GM06990 (cell line): ENCODE results near the gene NOL3.

ENCODE experiments used
- DNase-seq: peaks from one replicate; pipeline ENCODE4 v3.0.0-alpha.2; 2011; ENCODE audit not compliant: insufficient read length; ENCODE audit errors: extremely low read depth
- H3K27me3 ChIP-seq: replicated peaks from 2 replicates; pipeline ENCODE4 v1.6.0; 2011; ENCODE audit warnings: low read length; ENCODE audit not compliant: control insufficient read depth, insufficient read depth
- H3K36me3 ChIP-seq: 2 replicates; pipeline ENCODE4 v1.5.1; 2011; ENCODE audit warnings: low read length; ENCODE audit not compliant: control insufficient read depth, insufficient read depth
- H3K4me3 ChIP-seq: replicated peaks from 2 replicates; pipeline ENCODE4 v1.5.1; 2011; ENCODE audit warnings: low read depth, mild to moderate bottlenecking, control low read depth, low read length
- TF ChIP-seq, protein P1 (sequence below): IDR thresholded peaks from 2 replicates; pipeline ENCODE4 v1.5.1; 2011; ENCODE audit warnings: low read length, control low read depth, mild to moderate bottlenecking, inconsistent platforms; ENCODE audit not compliant: insufficient read depth, poor library complexity, severe bottlenecking

NOL3 gene

DNA sequence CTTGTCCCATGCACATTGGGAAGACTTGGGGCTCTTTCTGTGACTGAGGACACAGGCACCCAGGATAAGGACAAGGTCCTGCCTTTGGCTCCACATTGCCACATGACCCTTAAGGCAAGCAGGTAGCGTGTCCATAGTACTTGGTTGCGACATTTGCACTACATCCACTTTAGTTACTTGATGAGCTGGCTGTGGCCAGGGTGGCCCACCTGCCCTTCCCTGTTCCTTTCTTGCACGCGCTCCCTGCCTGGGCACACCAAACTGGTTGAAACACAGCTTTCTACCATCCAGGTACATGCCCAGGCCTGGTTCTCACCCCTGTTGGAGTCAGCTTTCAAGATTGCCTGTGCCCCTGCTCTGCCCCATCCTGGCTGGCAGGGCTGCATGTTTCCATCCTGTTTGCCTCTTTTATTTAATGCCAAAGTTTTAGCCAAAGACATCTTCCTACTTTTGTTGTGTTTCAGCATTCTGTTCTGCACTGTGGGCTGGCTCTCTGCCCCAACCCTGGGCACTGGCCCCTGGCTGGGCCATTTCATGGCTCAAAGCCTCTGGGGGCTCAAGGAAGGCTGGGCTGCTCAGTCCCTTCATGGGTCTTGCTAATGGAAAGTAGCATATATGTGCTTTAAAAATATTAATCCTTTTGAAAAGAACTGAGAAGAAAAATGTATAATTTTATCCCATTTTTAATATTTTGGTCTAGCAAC lies 22.7 kb upstream of the NOL3 start:
- Histone ChIP-seq H3K4me3 (no peak overlapping the region), H3K36me3 (peaks cover 31% of the 10 kb centered on the region), H3K27me3 (no peaks in the 10 kb centered on the region)
- TF ChIP-seq, protein P1, sequence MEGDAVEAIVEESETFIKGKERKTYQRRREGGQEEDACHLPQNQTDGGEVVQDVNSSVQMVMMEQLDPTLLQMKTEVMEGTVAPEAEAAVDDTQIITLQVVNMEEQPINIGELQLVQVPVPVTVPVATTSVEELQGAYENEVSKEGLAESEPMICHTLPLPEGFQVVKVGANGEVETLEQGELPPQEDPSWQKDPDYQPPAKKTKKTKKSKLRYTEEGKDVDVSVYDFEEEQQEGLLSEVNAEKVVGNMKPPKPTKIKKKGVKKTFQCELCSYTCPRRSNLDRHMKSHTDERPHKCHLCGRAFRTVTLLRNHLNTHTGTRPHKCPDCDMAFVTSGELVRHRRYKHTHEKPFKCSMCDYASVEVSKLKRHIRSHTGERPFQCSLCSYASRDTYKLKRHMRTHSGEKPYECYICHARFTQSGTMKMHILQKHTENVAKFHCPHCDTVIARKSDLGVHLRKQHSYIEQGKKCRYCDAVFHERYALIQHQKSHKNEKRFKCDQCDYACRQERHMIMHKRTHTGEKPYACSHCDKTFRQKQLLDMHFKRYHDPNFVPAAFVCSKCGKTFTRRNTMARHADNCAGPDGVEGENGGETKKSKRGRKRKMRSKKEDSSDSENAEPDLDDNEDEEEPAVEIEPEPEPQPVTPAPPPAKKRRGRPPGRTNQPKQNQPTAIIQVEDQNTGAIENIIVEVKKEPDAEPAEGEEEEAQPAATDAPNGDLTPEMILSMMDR: no peak
- no peak for DNase-seq

DNA sequence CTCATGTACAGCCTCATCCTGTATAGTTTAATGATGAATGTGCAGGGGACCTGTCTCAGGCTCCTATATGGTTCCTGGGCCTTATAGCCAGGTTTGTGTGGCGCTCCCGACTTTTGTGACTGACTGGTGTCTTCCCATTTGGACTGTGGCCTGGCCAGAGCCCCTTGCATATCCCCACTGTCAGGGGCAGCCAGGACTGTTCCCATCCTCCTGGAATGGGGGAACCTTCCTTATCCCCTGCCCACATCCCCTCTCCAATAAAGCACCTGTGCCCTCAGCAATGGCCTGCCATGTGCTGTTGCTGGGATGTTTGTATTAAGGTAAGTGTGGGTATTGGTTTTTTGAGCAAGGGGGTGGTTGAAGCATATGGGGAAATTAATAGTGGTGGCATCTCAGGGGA lies 22.1 kb upstream of the NOL3 start:
- no peak for DNase-seq
- H3K36me3 ChIP-seq: peaks cover 28% of the 10 kb centered on the region
- TF ChIP-seq, protein P1: no peak

DNA sequence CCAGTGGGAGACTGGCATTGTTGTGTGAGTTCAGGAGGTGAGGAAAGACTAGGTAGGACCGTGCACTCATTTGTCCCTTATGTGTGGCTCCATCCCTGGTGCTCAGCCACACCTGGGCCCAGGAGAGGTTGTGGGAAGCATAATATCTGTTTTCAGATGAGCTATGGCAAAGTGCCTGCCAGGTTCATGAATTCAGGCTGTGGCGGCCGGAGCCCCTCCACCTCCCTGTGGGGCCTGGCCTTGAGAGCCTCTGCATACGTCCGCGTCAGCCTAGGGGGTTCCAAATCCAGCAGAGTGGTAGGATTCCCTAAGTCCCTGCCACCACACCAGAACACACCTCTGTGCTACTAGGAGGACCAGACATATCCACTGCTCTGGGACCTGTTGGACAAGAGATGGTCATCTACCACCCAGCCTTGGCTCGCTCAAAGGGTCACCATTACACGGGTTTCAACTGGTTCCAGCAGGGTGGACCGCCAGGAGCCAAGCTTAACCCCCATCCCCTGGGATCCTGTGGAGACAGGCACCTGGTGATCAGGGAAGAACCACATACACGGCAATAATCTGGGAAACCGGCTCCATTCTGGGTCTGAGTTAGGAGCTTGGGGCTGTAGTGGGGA lies 21.6 kb upstream of the NOL3 start:
- TF ChIP-seq, protein P1: no peak
- no peak overlapping the region for H3K4me3 ChIP-seq
- no peak for DNase-seq

More for the DNA sequence above, 22.1 kb upstream of the NOL3 start:
- Histone ChIP-seq H3K4me3 (no peak overlapping the region), H3K27me3 (no peaks in the 10 kb centered on the region)

DNA sequence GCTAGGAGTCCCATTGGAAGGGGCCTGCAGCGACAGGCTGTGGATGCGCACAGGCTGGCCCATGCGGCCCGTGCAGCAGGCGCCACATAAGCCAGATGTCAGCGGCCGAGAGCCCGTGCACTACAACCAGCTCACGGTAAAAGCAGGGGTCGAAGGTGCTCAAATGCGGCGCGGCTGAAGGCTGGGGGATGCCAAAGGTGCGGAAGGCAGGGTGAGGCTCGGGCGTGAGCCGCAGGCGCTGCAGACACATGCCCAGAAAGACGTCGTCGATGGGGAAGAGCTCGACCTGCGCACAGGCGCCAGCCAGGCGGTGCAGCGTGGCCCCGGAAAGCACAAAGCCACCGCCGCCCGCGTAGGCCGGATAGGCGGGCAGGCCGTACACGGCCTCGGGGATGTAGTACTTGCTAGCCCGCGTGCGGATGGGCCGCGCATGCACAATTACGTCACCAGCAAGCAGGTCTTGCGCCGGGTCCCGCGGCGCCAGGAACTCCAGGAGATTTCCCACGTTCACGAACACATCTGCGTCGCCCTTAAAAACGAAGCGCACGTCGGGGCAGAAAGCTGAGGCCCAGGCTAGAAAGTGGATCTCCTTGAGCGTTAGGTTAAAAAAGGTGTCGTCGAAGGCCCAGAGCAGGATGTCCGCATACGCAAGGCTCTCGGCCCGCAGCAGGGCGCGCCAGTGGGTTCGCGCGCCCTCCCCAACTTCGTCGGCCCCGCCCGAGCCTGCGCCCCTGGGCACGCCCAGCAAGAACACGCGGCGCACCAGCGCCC lies 20.9 kb upstream of the NOL3 start:
- no peak for DNase-seq
- H3K4me3 ChIP-seq: no peak overlapping the region
- TF ChIP-seq, protein P1: no peak
- H3K36me3 ChIP-seq: peaks cover 26% of the 10 kb centered on the region
- no peaks in the 10 kb centered on the region for H3K27me3 ChIP-seq

More for the DNA sequence above, 21.6 kb upstream of the NOL3 start:
- no peaks in the 10 kb centered on the region for H3K27me3 ChIP-seq
- H3K36me3 ChIP-seq: peaks cover 28% of the 10 kb centered on the region

DNA sequence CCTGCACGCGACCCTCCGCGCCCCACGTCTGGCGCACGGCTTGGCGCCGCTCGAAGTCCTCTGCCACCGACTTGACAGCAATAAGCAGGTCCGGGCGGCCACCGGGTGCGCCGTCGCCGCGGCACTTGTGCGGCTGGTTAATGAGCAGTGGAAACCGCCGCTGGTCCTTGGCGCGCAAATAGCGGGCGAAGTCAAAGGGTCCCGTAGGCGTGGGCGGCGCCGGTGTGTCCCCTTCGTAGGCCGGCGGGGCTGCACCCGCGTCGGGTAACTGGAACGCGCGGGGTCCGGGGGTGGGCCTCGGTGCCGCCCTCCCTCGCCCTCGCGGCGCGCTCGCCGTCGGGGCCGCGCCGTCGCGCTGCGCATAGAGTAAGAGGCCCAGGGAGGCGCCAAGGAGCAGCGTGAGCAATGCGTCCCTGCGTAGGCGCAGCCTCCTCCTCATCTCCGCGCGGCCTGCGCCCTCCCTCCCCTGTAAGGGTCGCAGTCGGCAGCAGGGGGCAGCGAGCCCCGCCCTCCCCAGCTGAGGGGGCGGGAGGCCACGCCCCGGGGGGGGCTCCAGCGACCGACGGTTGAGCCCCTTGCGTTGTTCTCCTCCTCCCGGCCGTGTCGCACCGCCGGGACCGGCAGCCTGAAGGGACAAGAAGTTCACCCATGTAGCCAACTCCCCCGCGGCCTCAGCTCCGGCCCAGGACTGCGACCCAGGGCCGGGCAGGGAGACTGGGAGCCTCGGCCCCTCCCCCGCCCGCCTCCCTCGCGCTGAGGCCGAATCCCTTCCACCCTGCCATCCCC lies 20.1 kb upstream of the NOL3 start:
- TF ChIP-seq, protein P1: no peak
- no peaks in the 10 kb centered on the region for H3K27me3 ChIP-seq
- DNase-seq: no peak
- H3K36me3 ChIP-seq: peaks cover 25% of the 10 kb centered on the region
- H3K4me3 ChIP-seq: peak overlapping the region; percentile 76
